ENCODE measurements around the gene BLOC1S3.

DNA sequence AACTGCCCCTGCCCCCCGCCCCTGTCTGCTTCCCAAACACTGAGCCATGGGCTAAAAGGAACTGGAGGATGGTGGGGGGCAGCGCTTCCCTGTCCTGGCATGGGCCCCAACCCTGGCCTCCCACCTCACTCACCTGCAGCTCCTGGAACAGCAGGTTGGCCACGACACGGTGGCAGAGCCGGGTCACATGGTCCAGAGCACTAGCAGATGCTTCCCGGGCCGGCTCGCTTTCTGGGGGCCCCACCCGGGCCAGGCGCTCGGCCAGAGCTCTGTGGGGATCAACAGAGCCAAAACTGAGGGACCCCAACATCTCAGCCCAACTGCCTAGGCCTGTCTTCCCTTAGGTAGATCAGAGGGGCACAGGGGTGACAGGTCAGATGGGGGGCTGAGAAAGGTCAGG, 46.1 kb downstream of the BLOC1S3 start:
- TF ChIP-seq, protein P1, sequence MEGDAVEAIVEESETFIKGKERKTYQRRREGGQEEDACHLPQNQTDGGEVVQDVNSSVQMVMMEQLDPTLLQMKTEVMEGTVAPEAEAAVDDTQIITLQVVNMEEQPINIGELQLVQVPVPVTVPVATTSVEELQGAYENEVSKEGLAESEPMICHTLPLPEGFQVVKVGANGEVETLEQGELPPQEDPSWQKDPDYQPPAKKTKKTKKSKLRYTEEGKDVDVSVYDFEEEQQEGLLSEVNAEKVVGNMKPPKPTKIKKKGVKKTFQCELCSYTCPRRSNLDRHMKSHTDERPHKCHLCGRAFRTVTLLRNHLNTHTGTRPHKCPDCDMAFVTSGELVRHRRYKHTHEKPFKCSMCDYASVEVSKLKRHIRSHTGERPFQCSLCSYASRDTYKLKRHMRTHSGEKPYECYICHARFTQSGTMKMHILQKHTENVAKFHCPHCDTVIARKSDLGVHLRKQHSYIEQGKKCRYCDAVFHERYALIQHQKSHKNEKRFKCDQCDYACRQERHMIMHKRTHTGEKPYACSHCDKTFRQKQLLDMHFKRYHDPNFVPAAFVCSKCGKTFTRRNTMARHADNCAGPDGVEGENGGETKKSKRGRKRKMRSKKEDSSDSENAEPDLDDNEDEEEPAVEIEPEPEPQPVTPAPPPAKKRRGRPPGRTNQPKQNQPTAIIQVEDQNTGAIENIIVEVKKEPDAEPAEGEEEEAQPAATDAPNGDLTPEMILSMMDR (conservative IDR thresholded peaks at IDR 0.05; ENCODE audit: low read depth, low read length), result no peak
- TF ChIP-seq EZH2phosphoT487 (IDR thresholded peaks at IDR 0.05; ENCODE audit: borderline replicate concordance, low read length), result no peak
